Kidney capillary endothelial cell (primary cell): ENCODE data around the gene FOXI2.
A peak's percentile ranks its signal among the peaks of the same experiment; 100 is the strongest.

Experiments
- DNase-seq: peaks from one replicate; pipeline ENCODE4 v3.0.0-alpha.2; 2018; ENCODE audit warnings: low spot score

Gene FOXI2

GRCh38 chr10:127736915-127737562 lies at the start of gene FOXI2:
Gene FOXI2 (plus strand): TSS chr10:127737185. CDS start chr10:127737274, 89 bp downstream.
- no peak for DNase-seq

- no peak for DNase-seq
Measured at GRCh38 chr10:127687548-127687947, 49.4 kb upstream of the FOXI2 start.

GRCh38 chr10:127690176-127690835 lies 46.7 kb upstream of the FOXI2 start:
- no peak for DNase-seq

- DNase-seq: peak; percentile 15
Measured at GRCh38 chr10:127694580-127695193, 42.3 kb upstream of the FOXI2 start.

- no peak for DNase-seq
Measured at GRCh38 chr10:127695431-127695830, 41.6 kb upstream of the FOXI2 start.

GRCh38 chr10:127698886-127699285 lies 38.1 kb upstream of the FOXI2 start:
- no peak for DNase-seq

- no peak for DNase-seq
Measured at GRCh38 chr10:127699311-127699710, 37.7 kb upstream of the FOXI2 start.

GRCh38 chr10:127702271-127702670 lies 34.7 kb upstream of the FOXI2 start:
- no peak for DNase-seq

GRCh38 chr10:127715249-127715648 lies 21.7 kb upstream of the FOXI2 start:
- no peak for DNase-seq

- peak; percentile 20 for DNase-seq
Measured at GRCh38 chr10:127715782-127716378, 21.1 kb upstream of the FOXI2 start.

- DNase-seq: no peak
Measured at GRCh38 chr10:127720142-127720541, 16.8 kb upstream of the FOXI2 start.

- no peak for DNase-seq
Measured at GRCh38 chr10:127720903-127721302, 16.1 kb upstream of the FOXI2 start.

GRCh38 chr10:127734753-127735152 lies 2.2 kb upstream of the FOXI2 start:
- no peak for DNase-seq

GRCh38 chr10:127735156-127735555 lies 1.8 kb upstream of the FOXI2 start:
- no peak for DNase-seq

GRCh38 chr10:127735723-127736221 lies 1.2 kb upstream of the FOXI2 start:
- no peak for DNase-seq

- DNase-seq: no peak
Measured at GRCh38 chr10:127736222-127736914, 617 bp upstream of the FOXI2 start.

- DNase-seq: no peak
Measured at GRCh38 chr10:127737563-127738511, 852 bp downstream of the FOXI2 start.

GRCh38 chr10:127738512-127739424 lies 1.8 kb downstream of the FOXI2 start:
- no peak for DNase-seq

GRCh38 chr10:127739908-127740307 lies 2.9 kb downstream of the FOXI2 start:
- no peak for DNase-seq

- no peak for DNase-seq
Measured at GRCh38 chr10:127740596-127740995, 3.6 kb downstream of the FOXI2 start.
